K562 (cell line): ENCODE measurements around the gene EIPR1. TPM values are rescaled to one million over a fixed set of nuclear protein-coding genes. Genes with fewer than 3 reads are reported as not detected.

Experiments used
- ATAC-seq: fragments of 200-7000 bp; cut with Tn5 transposase; 3 replicates; pipeline ENCODE4 v1.9.1; 2020; ENCODE audit warnings: moderate library complexity
- BruUV-seq: library from RNA; stranded (reverse); fragments of 400-500 nt; replicated peaks from 2 replicates; lab custom pipeline; 2021; lab: Mats Ljungman, UMichigan
- CTCF ChIA-PET: fragments of 300-600 bp; formaldehyde crosslinking; extraction: SDS; loops from one replicate; lab custom pipeline; 2021; ENCODE audit warnings: low intra/inter-chr PET ratio; lab: Yijun Ruan, JAX
- POLR2A ChIA-PET: fragments of 300-600, 350-650 bp; sonication (Branson Sonifier 250); formaldehyde crosslinking; extraction: SDS; loops from one replicate; lab custom pipeline; 2021; ENCODE audit warnings: antibody characterized with exemption, inconsistent platforms; lab: Yijun Ruan, JAX
- DNase-seq, 4 experiments: peaks; one replicate each; pipeline versions ENCODE4 v3.0.0 to v3.0.0-alpha.2; 2011 to 2018; ENCODE audit warnings: low spot score in 3 of 4, mixed read lengths in 3 of 4; ENCODE audit errors: extremely low read depth in 1 of 4
- FAIRE-seq: peaks from 2 replicates; lab custom pipeline; 2011; peaks lifted over from hg19 to GRCh38; lab: Jason Lieb, UNC
- H2AFZ ChIP-seq: 2 replicates; pipeline ENCODE4 v1.6.0; 2011; ENCODE audit warnings: low read depth, low read length, control low read depth, inconsistent platforms
- H3K27ac ChIP-seq: fragments of 200-600 bp; 3 replicates; pipeline ENCODE4 v1.8.0; 2011; ENCODE audit warnings: low read depth, mild to moderate bottlenecking, control low read depth, inconsistent platforms, low read length, moderate library complexity, mixed read lengths; ENCODE audit errors: extremely low read depth
- H3K27me3 ChIP-seq, 2 experiments: fragments of 300-600 bp in 1 of 2; 2 replicates in 1 of 2; 3 replicates in 1 of 2; pipeline versions ENCODE4 v1.6.0 to v1.8.0; 2011; ENCODE audit warnings: inconsistent platforms in 2 of 2, low read length in 2 of 2, mild to moderate bottlenecking in 1 of 2, mixed read lengths in 1 of 2, moderate library complexity in 1 of 2; ENCODE audit not compliant: control insufficient read depth in 2 of 2, insufficient read depth in 2 of 2
- H3K36me3 ChIP-seq: fragments of 300-600 bp; 3 replicates; pipeline ENCODE4 v1.8.0; 2011; ENCODE audit warnings: mild to moderate bottlenecking, low read length, inconsistent platforms; ENCODE audit not compliant: control insufficient read depth, insufficient read depth
- H3K4me1 ChIP-seq, 2 experiments: fragments of 200-600 bp in 1 of 2; replicated peaks in 1 of 2; 2 replicates in 1 of 2; 3 replicates in 1 of 2; pipeline versions ENCODE4 v1.5.1 to v1.8.0; 2011; ENCODE audit warnings: inconsistent platforms in 2 of 2, low read length in 2 of 2, mild to moderate bottlenecking in 1 of 2, mixed read lengths in 1 of 2, moderate library complexity in 1 of 2; ENCODE audit not compliant: control insufficient read depth in 2 of 2, insufficient read depth in 2 of 2
- H3K4me2 ChIP-seq: 2 replicates; pipeline ENCODE4 v1.6.1; 2011; ENCODE audit warnings: low read length, control low read depth, inconsistent platforms, mixed read lengths; ENCODE audit not compliant: insufficient read depth
- H3K4me3 ChIP-seq: fragments of 200-600 bp; sonication (generic), shearing (Covaris generic); 2 replicates; pipeline ENCODE4 v1.5.1; 2016; ENCODE audit warnings: control low read depth, inconsistent platforms
- H3K79me2 ChIP-seq: fragments of 200-600 bp; 3 replicates; pipeline ENCODE4 v1.8.0; 2011; ENCODE audit warnings: low read length, inconsistent platforms; ENCODE audit not compliant: control insufficient read depth, insufficient read depth
- H3K9ac ChIP-seq, 2 experiments: 2 replicates each; pipeline versions ENCODE4 v1.6.0 to v1.6.1; 2011; ENCODE audit warnings: low read depth in 2 of 2, low read length in 2 of 2, control low read depth in 1 of 2, inconsistent platforms in 1 of 2, mild to moderate bottlenecking in 1 of 2, mixed read lengths in 1 of 2; ENCODE audit not compliant: insufficient read depth in 1 of 2
- H3K9me1 ChIP-seq: one replicate; pipeline ENCODE4 v1.6.0; 2011; ENCODE audit warnings: inconsistent platforms, mild to moderate bottlenecking, low read length, moderate library complexity; ENCODE audit not compliant: control insufficient read depth, insufficient read depth
- H3K9me3 ChIP-seq: replicated peaks from 2 replicates; pipeline ENCODE4 v1.5.1; 2011; ENCODE audit warnings: low read depth, low read length, inconsistent platforms; ENCODE audit not compliant: control insufficient read depth, insufficient read depth
- H4K20me1 ChIP-seq: replicated peaks from 2 replicates; pipeline ENCODE4 v1.6.1; 2011; ENCODE audit warnings: low read length, inconsistent platforms, mixed read lengths; ENCODE audit not compliant: control insufficient read depth, insufficient read depth
- FOXK1 ChIP-seq: sonication (generic); formaldehyde crosslinking; IDR thresholded peaks from 2 replicates; pipeline ENCODE4 v1.8.0; 2022; ENCODE audit warnings: missing genetic modification reagents, mild to moderate bottlenecking, borderline replicate concordance
- NR2C1 ChIP-seq, 2 experiments: fragments of 450-650 bp; IDR thresholded peaks; 2 replicates each; pipeline ENCODE4 v1.6.1; 2017; ENCODE audit warnings: mild to moderate bottlenecking in 2 of 2, antibody characterized with exemption in 1 of 2, inconsistent platforms in 1 of 2, missing compliant biosample characterization in 1 of 2, missing genetic modification characterization in 1 of 2
- PTTG1 ChIP-seq: fragments of 450-650 bp; IDR thresholded peaks from 2 replicates; pipeline ENCODE4 v1.6.1; 2016; ENCODE audit warnings: low read depth, mild to moderate bottlenecking, missing genetic modification characterization, missing compliant biosample characterization
- RBM39 ChIP-seq: fragments of 200-400 bp; formaldehyde crosslinking; optimal IDR thresholded peaks from 2 replicates; pipeline ENCODE3; 2018; ENCODE audit warnings: low read depth, low read length
- SRSF9 ChIP-seq: fragments of 200-400 bp; formaldehyde crosslinking; IDR thresholded peaks from 2 replicates; pipeline ENCODE4 v1.6.1; 2017; ENCODE audit warnings: low read depth, low read length, borderline replicate concordance
- U2AF1 ChIP-seq: fragments of 200-400 bp; formaldehyde crosslinking; optimal IDR thresholded peaks from 2 replicates; pipeline ENCODE3; 2017; ENCODE audit warnings: mild to moderate bottlenecking, low read depth, low read length, moderate library complexity
- ZNF699 ChIP-seq: fragments of 250-450 bp; sonication (Bioruptor Pico); IDR thresholded peaks from 2 replicates; pipeline ENCODE4 v1.8.0; 2021; ENCODE audit warnings: mild to moderate bottlenecking, moderate library complexity; ENCODE audit not compliant: insufficient replicate concordance
- WGBS: fragments of 100-300 bp; shearing (Covaris generic); methylation state at CpG from one replicate; pipeline ENCODE4 v1.1.6; 2016; ENCODE audit warnings: low coverage, mixed read lengths; ENCODE audit not compliant: insufficient coverage; ENCODE audit errors: missing lambda C conversion rate; 5-methylcytosine and 5-hydroxymethylcytosine counted together
- in situ Hi-C: fragments of 300-500 bp; cut with MboI; formaldehyde crosslinking; loops from 4 replicates; pipeline ENCODE4 v1.15.0; 2018; ENCODE audit warnings: inconsistent platforms, mixed read lengths
- intact Hi-C: fragments of 100-400 bp; cut with micrococcal nuclease; formaldehyde crosslinking; loops from 2 replicates; pipeline ENCODE4 v1.14.2; 2022
- polyA plus RNA-seq, 8 experiments: library from polyadenylated mRNA; depleted of rRNA in 4 of 8; stranded (reverse) in 5 of 8; unstranded in 3 of 8; fragments of >200 nt; fragmentation: Nextera tagmentation in 2 of 8; fragmentation: Illumina TruSeq in 1 of 8; extraction: Ambion mirVana in 2 of 8; extraction: Trizol in 1 of 8; gene quantifications; 2 replicates each; pipeline versions ENCODE4 v1.2.1 to v1.2.3, GENCODE V29; 2011 to 2014; ENCODE audit warnings: inconsistent platforms in 1 of 8, missing spikeins in 1 of 8
- total RNA-seq, 7 experiments: library from RNA; depleted of rRNA in 6 of 7; stranded (reverse); fragments of >200 nt in 6 of 7; fragmentation: Illumina TruSeq in 2 of 7; extraction: Trizol in 2 of 7; gene quantifications; 2 replicates each; pipeline versions ENCODE4 v1.2.1 to v1.2.3, GENCODE V29; 2011 to 2021; ENCODE audit warnings: low replicate concordance in 1 of 7

EIPR1 gene
- total and polyA plus RNA-seq, 9 of the 15 experiments (the other 6 are each of a cell fraction or from before 2014, with no cell fraction given) = 19.9 to 54.4 (median 35.9) TPM

DNA sequence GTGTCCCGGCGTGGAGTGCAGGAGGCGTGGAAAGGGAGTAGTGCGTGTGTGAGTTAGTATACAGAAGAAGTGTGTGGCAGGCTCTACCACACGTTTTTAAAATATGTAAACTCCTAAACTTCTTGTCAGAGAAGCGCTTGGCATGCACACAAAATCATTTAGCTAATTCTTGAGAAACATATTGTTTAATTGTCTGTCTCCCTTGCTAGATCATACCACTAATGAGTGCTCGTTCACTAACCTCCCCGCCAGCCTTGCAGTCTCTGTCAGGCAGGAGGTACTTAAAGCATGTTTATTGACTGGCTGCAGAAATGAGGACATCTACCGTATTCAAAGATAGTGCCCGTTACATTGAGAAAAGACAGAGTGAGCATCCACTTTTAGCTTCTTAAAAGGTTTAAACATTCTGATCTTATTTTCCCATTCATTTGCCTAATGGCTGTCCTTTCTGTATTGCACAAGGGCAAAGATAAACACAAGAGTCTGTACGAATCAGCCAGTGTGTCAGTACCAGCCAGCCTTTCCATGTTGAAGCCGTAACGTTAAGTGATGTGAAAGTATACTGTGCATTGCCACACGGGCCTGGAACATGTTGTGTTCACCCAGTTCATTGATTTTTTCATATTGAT is 43.3 kb upstream of the EIPR1 start:
- Histone ChIP-seq H3K9ac (no peak overlapping the region), H3K79me2 (no peaks in the 10 kb centered on the region), H3K9me1 (no peaks in the 10 kb centered on the region), H2AFZ (no peak overlapping the region), H3K36me3 (peaks cover 66% of the 10 kb centered on the region), H3K4me1 (no peaks in the 10 kb centered on the region), H4K20me1 (no peaks in the 10 kb centered on the region), H3K4me2 (no peak overlapping the region), H3K27me3 (no peaks in the 10 kb centered on the region), H3K9me3 (no peaks in the 10 kb centered on the region), H3K4me3 (no peak overlapping the region), H3K27ac (no peak overlapping the region)
- in situ Hi-C loops (loop anchor here (10.0 kb wide), 1 partner anchor 234 kb away; the partner anchor contains the start of gene ALLC), intact Hi-C loops (loop anchor here (5.0 kb wide), 1 partner anchor 231 kb away; no protein-coding TSS in a partner anchor)
- BruUV-seq = no TSS peak
- TF ChIP-seq ZNF699 = no peak
- TF ChIP-seq FOXK1 (CRISPR knock-in tag) = no peak
- no peak for TF ChIP-seq PTTG1 (tag)
- TF ChIP-seq U2AF1 = no peak
- TF ChIP-seq NR2C1 (IDR thresholded peaks at IDR 0.05) = no peak
- TF ChIP-seq NR2C1 (tag; IDR thresholded peaks at IDR 0.05) = no peak
- TF ChIP-seq RBM39 = no peak
- no peak for TF ChIP-seq SRSF9
- POLR2A ChIA-PET = no interaction called here
- 82% methylated on average over 14 of the region's 14 CpGs for WGBS
- CTCF ChIA-PET = no interaction called here
- DNase-seq (no peak), FAIRE-seq (no peak), ATAC-seq (no peak)
